ENCODE results near the gene NPIPB2. TPM values are rescaled to one million over a fixed set of nuclear protein-coding genes. Genes with fewer than 3 reads are reported as not detected.

The NPIPB2 gene
- total and polyA plus RNA-seq, 2 of the 8 experiments (the other 6 are each of a cell fraction or from before 2014, with no cell fraction given) = 7.5 to 8.3 TPM

DNA sequence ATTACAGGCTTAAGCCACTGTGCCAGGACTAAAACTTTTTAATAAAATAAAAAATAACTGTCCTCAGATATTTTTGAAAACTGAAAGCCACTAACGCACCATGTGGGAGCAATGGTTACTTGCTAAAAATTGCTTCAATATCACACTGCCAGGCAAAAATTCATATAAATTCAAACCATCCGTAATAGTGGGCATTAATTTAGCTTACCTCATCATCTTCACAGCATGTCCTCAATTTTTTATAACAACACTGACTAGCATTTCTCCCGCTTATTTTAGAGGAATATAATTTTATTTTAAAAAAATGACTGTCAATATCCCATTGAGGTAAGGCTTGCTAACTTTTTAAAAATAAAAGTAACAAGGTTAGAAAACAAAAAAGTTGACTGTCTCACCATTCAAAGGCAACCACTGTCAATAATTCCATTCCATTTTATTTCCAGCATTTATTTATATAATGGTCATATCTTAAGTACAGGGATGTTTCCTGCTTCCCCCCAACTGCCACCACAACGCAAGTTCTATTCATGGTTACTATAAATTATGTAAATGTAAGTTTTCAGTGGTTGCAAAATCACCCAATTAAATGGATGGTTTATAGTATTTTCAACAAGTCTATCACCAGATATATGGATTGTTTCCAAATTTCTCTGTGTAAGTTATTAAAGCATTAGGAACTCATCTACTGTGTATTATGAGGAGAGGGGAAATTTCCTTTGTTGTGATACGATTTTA, 51.4 kb downstream of the NPIPB2 start:
- Histone ChIP-seq H3K27ac (ENCODE audit: low read depth, low read length) (no peak overlapping the region), H2BK5ac (ENCODE audit: low read depth, low read length) (no peak overlapping the region), H3K9me3 (ENCODE audit: insufficient read depth in 2 of 2, low read depth in 1 of 2, low read length in 1 of 2) (no peaks in the 10 kb centered on the region), H3K4me1 (replicated peaks in 1 of 4; ENCODE audit: control insufficient read depth in 3 of 4, insufficient read depth in 4 of 4, low read length in 3 of 4) (no peaks in the 10 kb centered on the region), H3K9ac (replicated peaks in 1 of 4; ENCODE audit: extremely low read depth in 1 of 4, low read depth in 3 of 4, low read length in 3 of 4) (no peak overlapping the region), H3K79me1 (ENCODE audit: low read depth, low read length) (no peaks in the 10 kb centered on the region; the same call in 1 of the 2 replicates), H3K36me3 (ENCODE audit: control insufficient read depth in 2 of 4, insufficient read depth in 4 of 4, low read length in 3 of 4) (peaks cover 12 to 66% (median 35%) of the 10 kb centered on the region in 4 experiments; a peak in 7 of 8 replicates), H3K18ac (ENCODE audit: extremely low read depth, low read length) (no peak overlapping the region), H3K23ac (ENCODE audit: insufficient read length) (no peak overlapping the region), H2AFZ (ENCODE audit: low read length) (no peak overlapping the region), H2BK12ac (ENCODE audit: low read depth, low read length) (no peak overlapping the region), H3K4me2 (ENCODE audit: insufficient read depth in 1 of 2, low read depth in 2 of 2, low read length in 2 of 2) (no peak overlapping the region), H3K27me3 (replicated peaks in 1 of 4; ENCODE audit: control insufficient read depth in 3 of 4, extremely low read depth in 1 of 4, insufficient read depth in 3 of 4, low read length in 3 of 4) (no peaks in the 10 kb centered on the region), H3K79me2 (ENCODE audit: control insufficient read depth in 1 of 2, insufficient read depth in 2 of 2, low read length in 2 of 2) (no peaks in the 10 kb centered on the region), H2BK20ac (ENCODE audit: low read length) (no peak overlapping the region), H2AK5ac (ENCODE audit: low read depth, low read length) (no peak overlapping the region), H4K5ac (ENCODE audit: insufficient read length, low read depth, low read length) (no peak overlapping the region), H3K56ac (replicated peaks; ENCODE audit: insufficient read length, low read depth, low read length) (no peak overlapping the region), H3K14ac (ENCODE audit: insufficient read length) (no peak overlapping the region), H4K8ac (ENCODE audit: extremely low read depth, insufficient read depth, low read length) (no peak overlapping the region), H3K23me2 (ENCODE audit: low read depth, low read length) (no peaks in the 10 kb centered on the region), H4K91ac (replicated peaks; ENCODE audit: insufficient read length, low read length) (no peak overlapping the region), H3K4me3 (ENCODE audit: extremely low read depth in 1 of 4, insufficient read depth in 2 of 4, low read depth in 3 of 4, low read length in 4 of 4) (no peak overlapping the region), H4K20me1 (replicated peaks in 1 of 2; ENCODE audit: control insufficient read depth in 1 of 2, insufficient read depth in 2 of 2, low read length in 2 of 2) (no peaks in the 10 kb centered on the region), H3K4ac (replicated peaks; ENCODE audit: insufficient read length, low read depth, low read length) (no peak overlapping the region), H2BK120ac (replicated peaks; ENCODE audit: low read depth, low read length) (no peak overlapping the region), H2BK15ac (ENCODE audit: low read length) (no peak overlapping the region)
- WGBS, 2 experiments (ENCODE audit: extremely low coverage in 1 of 2, insufficient coverage in 1 of 2, insufficient read length in 1 of 2, insufficient replicate concordance in 2 of 2, low coverage in 1 of 2, low lambda C conversion rate in 2 of 2, missing lambda C conversion rate in 1 of 2) = 92% methylated on average over 5 of the region's 5 CpGs; no CpG with 5 or more reads in 1 of the 2 experiments
- CTCF ChIA-PET (ENCODE audit: partially characterized antibody) = interaction anchor here (1.0 kb wide), 1 partner anchor 24 kb away, joined by 4 read pairs; no protein-coding TSS in a partner anchor
- FAIRE-seq (no peak), DNase-seq (ENCODE audit: low read depth in 1 of 2, low spot score in 2 of 2) (no peak)
- no peak for TF ChIP-seq SRF (IDR thresholded peaks at IDR 0.05; ENCODE audit: low read depth, low read length)
- TF ChIP-seq EGR1 (IDR thresholded peaks at IDR 0.05; ENCODE audit: borderline replicate concordance, low read depth, low read length) = no peak
- POLR2A ChIA-PET (ENCODE audit: partially characterized antibody) = interaction anchor here (0.9 to 1.6 kb wide), 2 partner anchors 21 to 26 kb away, joined by 3 read pairs; no protein-coding TSS in a partner anchor

All from H1 (cell line).